T47D (cell line): ENCODE results near the gene LRRC8D.

Experiments
- DNase-seq, 2 experiments: peaks; one replicate each; pipeline versions ENCODE4 v3.0.0 to v3.0.0-alpha.2; 2011 to 2012; ENCODE audit warnings: low read depth in 1 of 2, low spot score in 1 of 2
- JUND ChIP-seq: IDR thresholded peaks from 2 replicates; pipeline ENCODE4 v1.6.1; 2012; ENCODE audit warnings: low read depth
- in situ Hi-C: cut with HindIII; loops from 2 replicates; pipeline ENCODE4 v1.10.0; 2016; ENCODE audit warnings: low sequenced_read_pairs, low pct_unique_long_range_greater_than_20kb

The LRRC8D gene

GRCh38 chr1:89942014-89942413 lies 121.2 kb downstream of the LRRC8D start:
- no peak for DNase-seq
- TF ChIP-seq JUND: no peak
- in situ Hi-C loops: no loop called here

- in situ Hi-C loops: no loop called here
- no peak for TF ChIP-seq JUND
- DNase-seq: peak in 1 of 2 experiments; percentile 6
Measured at GRCh38 chr1:89942825-89943658, 122.2 kb downstream of the LRRC8D start.

GRCh38 chr1:89943846-89944781 lies 123.3 kb downstream of the LRRC8D start:
- DNase-seq: no peak
- no peak for TF ChIP-seq JUND
- in situ Hi-C loops: no loop called here

- TF ChIP-seq JUND: no peak
- no peak for DNase-seq
Measured at GRCh38 chr1:89945852-89946476, 125.1 kb downstream of the LRRC8D start.

GRCh38 chr1:89946532-89946931 lies 125.7 kb downstream of the LRRC8D start:
- TF ChIP-seq JUND: no peak
- in situ Hi-C loops: no loop called here

More at GRCh38 chr1:89945852-89946476, 125.1 kb downstream of the LRRC8D start:
- in situ Hi-C loops: no loop called here

GRCh38 chr1:89948722-89949345 lies 128.0 kb downstream of the LRRC8D start:
- TF ChIP-seq JUND: no peak
- no peak for DNase-seq
- in situ Hi-C loops: no loop called here

More at GRCh38 chr1:89946532-89946931, 125.7 kb downstream of the LRRC8D start:
- DNase-seq: no peak

- DNase-seq: no peak
- in situ Hi-C loops: no loop called here
- TF ChIP-seq JUND: no peak
Measured at GRCh38 chr1:89949991-89950624, 129.3 kb downstream of the LRRC8D start.

- in situ Hi-C loops: no loop called here
- TF ChIP-seq JUND: no peak
Measured at GRCh38 chr1:89950703-89951102, 129.9 kb downstream of the LRRC8D start.

GRCh38 chr1:89951766-89952604 lies 131.2 kb downstream of the LRRC8D start:
- TF ChIP-seq JUND: no peak
- no peak for DNase-seq
- in situ Hi-C loops: no loop called here

More at GRCh38 chr1:89950703-89951102, 129.9 kb downstream of the LRRC8D start:
- DNase-seq: no peak

GRCh38 chr1:89952605-89953130 lies 131.8 kb downstream of the LRRC8D start:
- in situ Hi-C loops: no loop called here
- no peak for DNase-seq
- TF ChIP-seq JUND: no peak
